HEK293 (cell line): ENCODE data around the gene RAP2A.
A peak's percentile ranks its signal among the peaks of the same experiment; 100 is the strongest.

Experiments
- BCL11A ChIP-seq: fragments of 450-650 bp; formaldehyde crosslinking; IDR thresholded peaks from 2 replicates; pipeline ENCODE4 v1.5.1; 2016; ENCODE audit warnings: low read depth, missing biosample characterization, missing genetic modification characterization
- GLI2 ChIP-seq: fragments of 450-650 bp; formaldehyde crosslinking; IDR thresholded peaks from 2 replicates; pipeline ENCODE4; 2017; ENCODE audit warnings: missing biosample characterization, missing genetic modification characterization, low read depth, borderline replicate concordance
- GLIS2 ChIP-seq: fragments of 450-650 bp; formaldehyde crosslinking; IDR thresholded peaks from 2 replicates; pipeline ENCODE4 v1.5.1; 2016; ENCODE audit warnings: missing biosample characterization, missing genetic modification characterization
- KLF10 ChIP-seq: fragments of 450-650 bp; IDR thresholded peaks from 2 replicates; pipeline ENCODE4 v1.5.1; 2018; ENCODE audit warnings: missing biosample characterization, mild to moderate bottlenecking, missing genetic modification characterization
- SCRT2 ChIP-seq: fragments of 450-650 bp; formaldehyde crosslinking; IDR thresholded peaks from 2 replicates; pipeline ENCODE4 v1.5.1; 2016; ENCODE audit warnings: missing biosample characterization, missing genetic modification characterization
- WT1 ChIP-seq: fragments of 450-650 bp; formaldehyde crosslinking; IDR thresholded peaks from 2 replicates; pipeline ENCODE4 v1.5.1; 2016; ENCODE audit warnings: missing biosample characterization, missing genetic modification characterization
- ZBTB21 ChIP-seq: fragments of 450-650 bp; formaldehyde crosslinking; IDR thresholded peaks from 2 replicates; pipeline ENCODE4 v1.5.1; 2017; ENCODE audit warnings: missing biosample characterization, missing genetic modification characterization
- ZBTB7A ChIP-seq: fragments of 450-650 bp; formaldehyde crosslinking; IDR thresholded peaks from 2 replicates; pipeline ENCODE4 v1.5.1; 2016; ENCODE audit warnings: low read depth, missing biosample characterization, missing genetic modification characterization
- ZEB2 ChIP-seq: fragments of 450-650 bp; formaldehyde crosslinking; IDR thresholded peaks from 2 replicates; pipeline ENCODE4 v1.5.1; 2016; ENCODE audit warnings: missing biosample characterization, missing genetic modification characterization
- ZNF114 ChIP-seq: fragments of 450-650 bp; formaldehyde crosslinking; IDR thresholded peaks from 2 replicates; pipeline ENCODE4 v1.5.0; 2017; ENCODE audit warnings: missing biosample characterization, missing genetic modification characterization
- ZNF121 ChIP-seq: fragments of 450-650 bp; formaldehyde crosslinking; IDR thresholded peaks from 2 replicates; pipeline ENCODE4 v1.5.1; 2016; ENCODE audit warnings: missing biosample characterization, missing genetic modification characterization
- ZNF133 ChIP-seq: fragments of 450-650 bp; formaldehyde crosslinking; IDR thresholded peaks from 2 replicates; pipeline ENCODE4 v1.5.1; 2016; ENCODE audit warnings: missing biosample characterization, missing genetic modification characterization
- ZNF155 ChIP-seq: fragments of 450-650 bp; formaldehyde crosslinking; IDR thresholded peaks from 2 replicates; pipeline ENCODE4 v1.5.1; 2016; ENCODE audit warnings: missing biosample characterization, missing genetic modification characterization
- ZNF157 ChIP-seq: fragments of 450-650 bp; formaldehyde crosslinking; IDR thresholded peaks from 2 replicates; pipeline ENCODE4 v1.5.1; 2016; ENCODE audit warnings: missing biosample characterization, missing genetic modification characterization
- ZNF302 ChIP-seq: fragments of 450-650 bp; formaldehyde crosslinking; IDR thresholded peaks from 2 replicates; pipeline ENCODE4 v1.5.1; 2016; ENCODE audit warnings: missing biosample characterization, missing genetic modification characterization, low read depth
- ZNF391 ChIP-seq: fragments of 450-650 bp; formaldehyde crosslinking; IDR thresholded peaks from 2 replicates; pipeline ENCODE4 v1.5.1; 2016; ENCODE audit warnings: low read depth, missing biosample characterization, missing genetic modification characterization, borderline replicate concordance
- ZNF423 ChIP-seq: fragments of 450-650 bp; formaldehyde crosslinking; IDR thresholded peaks from 2 replicates; pipeline ENCODE4 v1.5.1; 2016; ENCODE audit warnings: missing biosample characterization, missing genetic modification characterization
- ZNF48 ChIP-seq: fragments of 450-650 bp; formaldehyde crosslinking; IDR thresholded peaks from 2 replicates; pipeline ENCODE4 v1.5.1; 2016; ENCODE audit warnings: missing biosample characterization, missing genetic modification characterization
- ZNF501 ChIP-seq: fragments of 450-650 bp; formaldehyde crosslinking; IDR thresholded peaks from 2 replicates; pipeline ENCODE4 v1.5.1; 2016; ENCODE audit warnings: missing biosample characterization, missing genetic modification characterization
- ZNF571 ChIP-seq: fragments of 450-650 bp; formaldehyde crosslinking; IDR thresholded peaks from 2 replicates; pipeline ENCODE4 v1.5.0; 2017; ENCODE audit warnings: missing biosample characterization, missing genetic modification characterization
- ZNF658 ChIP-seq: fragments of 450-650 bp; formaldehyde crosslinking; IDR thresholded peaks from 2 replicates; pipeline ENCODE4; 2016; ENCODE audit warnings: missing biosample characterization, missing genetic modification characterization
- ZNF660 ChIP-seq: fragments of 450-650 bp; IDR thresholded peaks from 2 replicates; pipeline ENCODE4 v1.5.1; 2018; ENCODE audit warnings: missing biosample characterization, mild to moderate bottlenecking, missing genetic modification characterization
- ZNF707 ChIP-seq: fragments of 450-650 bp; formaldehyde crosslinking; IDR thresholded peaks from 2 replicates; pipeline ENCODE4 v1.5.1; 2016; ENCODE audit warnings: missing biosample characterization, missing genetic modification characterization
- ZNF776 ChIP-seq: fragments of 450-650 bp; formaldehyde crosslinking; IDR thresholded peaks from 2 replicates; pipeline ENCODE4 v1.5.0; 2017; ENCODE audit warnings: missing biosample characterization, missing genetic modification characterization, borderline replicate concordance
- ZNF791 ChIP-seq: fragments of 450-650 bp; formaldehyde crosslinking; IDR thresholded peaks from 2 replicates; pipeline ENCODE4 v1.5.1; 2016; ENCODE audit warnings: missing biosample characterization, missing genetic modification characterization
- TF ChIP-seq, protein P1 (sequence below): fragments of 450-650 bp; formaldehyde crosslinking; IDR thresholded peaks from 2 replicates; pipeline ENCODE4 v1.5.1; 2016; ENCODE audit warnings: missing biosample characterization, missing genetic modification characterization, low read depth
- TF ChIP-seq, protein P2 (sequence below): fragments of 450-650 bp; formaldehyde crosslinking; IDR thresholded peaks from 2 replicates; pipeline ENCODE4 v1.5.1; 2017; ENCODE audit warnings: missing biosample characterization, missing genetic modification characterization
- TF ChIP-seq, protein P3 (sequence below): fragments of 450-650 bp; formaldehyde crosslinking; IDR thresholded peaks from 2 replicates; pipeline ENCODE4 v1.5.1; 2016; ENCODE audit warnings: missing biosample characterization, missing genetic modification characterization, low read depth
- TF ChIP-seq, protein P4 (sequence below): fragments of 450-650 bp; formaldehyde crosslinking; IDR thresholded peaks from 2 replicates; pipeline ENCODE4 v1.5.1; 2016; ENCODE audit warnings: missing biosample characterization, missing genetic modification characterization, borderline replicate concordance
- TF ChIP-seq, protein P5 (sequence below): fragments of 450-650 bp; formaldehyde crosslinking; IDR thresholded peaks from 2 replicates; pipeline ENCODE4 v1.5.1; 2016; ENCODE audit warnings: missing biosample characterization, missing genetic modification characterization

The RAP2A gene

DNA sequence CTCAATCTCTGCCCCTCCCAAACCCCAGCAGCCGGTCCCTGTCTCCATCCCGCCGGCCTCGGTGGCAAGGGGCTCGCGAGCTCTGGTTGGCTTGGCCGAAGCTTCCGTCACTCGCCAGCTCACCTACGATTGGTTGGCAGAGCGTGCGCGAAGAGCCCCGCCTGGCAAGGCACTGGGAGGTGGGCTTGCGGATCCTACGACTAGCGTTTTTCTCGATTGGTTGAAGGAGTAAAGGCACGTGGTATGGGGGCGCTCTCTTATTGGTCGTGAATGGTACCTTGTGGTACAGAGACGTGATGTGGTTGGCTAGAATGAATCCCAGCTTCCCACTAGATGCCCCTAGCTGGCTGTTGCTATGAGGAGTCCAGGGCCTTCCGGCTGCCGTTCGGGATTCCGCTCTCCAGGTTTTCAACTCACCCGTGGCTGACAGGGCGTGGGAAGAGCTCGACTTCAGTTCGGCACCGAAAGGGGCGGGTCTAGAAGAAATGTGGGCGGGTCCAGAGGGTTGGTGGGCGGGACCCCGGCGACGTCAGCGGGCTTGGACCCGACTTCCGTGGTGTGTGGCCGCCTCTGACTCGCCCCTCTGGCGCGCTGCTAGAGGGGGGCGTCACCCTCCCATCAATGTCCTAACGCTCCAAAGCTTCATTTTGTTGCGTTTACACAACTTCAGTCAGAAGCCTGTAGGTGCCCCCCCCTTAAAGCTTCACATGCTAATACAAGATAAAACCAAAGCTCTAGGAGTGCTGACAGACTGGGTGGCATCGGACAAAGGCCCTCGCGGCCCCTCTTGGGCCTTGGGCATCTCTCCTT, 847 bp upstream of the RAP2A start (continued):
- TF ChIP-seq, protein P1, sequence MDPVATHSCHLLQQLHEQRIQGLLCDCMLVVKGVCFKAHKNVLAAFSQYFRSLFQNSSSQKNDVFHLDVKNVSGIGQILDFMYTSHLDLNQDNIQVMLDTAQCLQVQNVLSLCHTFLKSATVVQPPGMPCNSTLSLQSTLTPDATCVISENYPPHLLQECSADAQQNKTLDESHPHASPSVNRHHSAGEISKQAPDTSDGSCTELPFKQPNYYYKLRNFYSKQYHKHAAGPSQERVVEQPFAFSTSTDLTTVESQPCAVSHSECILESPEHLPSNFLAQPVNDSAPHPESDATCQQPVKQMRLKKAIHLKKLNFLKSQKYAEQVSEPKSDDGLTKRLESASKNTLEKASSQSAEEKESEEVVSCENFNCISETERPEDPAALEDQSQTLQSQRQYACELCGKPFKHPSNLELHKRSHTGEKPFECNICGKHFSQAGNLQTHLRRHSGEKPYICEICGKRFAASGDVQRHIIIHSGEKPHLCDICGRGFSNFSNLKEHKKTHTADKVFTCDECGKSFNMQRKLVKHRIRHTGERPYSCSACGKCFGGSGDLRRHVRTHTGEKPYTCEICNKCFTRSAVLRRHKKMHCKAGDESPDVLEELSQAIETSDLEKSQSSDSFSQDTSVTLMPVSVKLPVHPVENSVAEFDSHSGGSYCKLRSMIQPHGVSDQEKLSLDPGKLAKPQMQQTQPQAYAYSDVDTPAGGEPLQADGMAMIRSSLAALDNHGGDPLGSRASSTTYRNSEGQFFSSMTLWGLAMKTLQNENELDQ, result no peak
- TF ChIP-seq, protein P2, sequence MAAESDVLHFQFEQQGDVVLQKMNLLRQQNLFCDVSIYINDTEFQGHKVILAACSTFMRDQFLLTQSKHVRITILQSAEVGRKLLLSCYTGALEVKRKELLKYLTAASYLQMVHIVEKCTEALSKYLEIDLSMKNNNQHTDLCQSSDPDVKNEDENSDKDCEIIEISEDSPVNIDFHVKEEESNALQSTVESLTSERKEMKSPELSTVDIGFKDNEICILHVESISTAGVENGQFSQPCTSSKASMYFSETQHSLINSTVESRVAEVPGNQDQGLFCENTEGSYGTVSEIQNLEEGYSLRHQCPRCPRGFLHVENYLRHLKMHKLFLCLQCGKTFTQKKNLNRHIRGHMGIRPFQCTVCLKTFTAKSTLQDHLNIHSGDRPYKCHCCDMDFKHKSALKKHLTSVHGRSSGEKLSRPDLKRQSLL (tag by site-specific recombination), result no peak
- peak; percentile 89 for TF ChIP-seq SCRT2 (tag by site-specific recombination)
- no peak for TF ChIP-seq GLI2
- no peak for TF ChIP-seq ZNF157
- no peak for TF ChIP-seq ZNF707 (tag by site-specific recombination)
- no peak for TF ChIP-seq ZNF155
- peak; percentile 94 for TF ChIP-seq KLF10
- TF ChIP-seq BCL11A (tag by site-specific recombination), result no peak
- TF ChIP-seq, protein P3, sequence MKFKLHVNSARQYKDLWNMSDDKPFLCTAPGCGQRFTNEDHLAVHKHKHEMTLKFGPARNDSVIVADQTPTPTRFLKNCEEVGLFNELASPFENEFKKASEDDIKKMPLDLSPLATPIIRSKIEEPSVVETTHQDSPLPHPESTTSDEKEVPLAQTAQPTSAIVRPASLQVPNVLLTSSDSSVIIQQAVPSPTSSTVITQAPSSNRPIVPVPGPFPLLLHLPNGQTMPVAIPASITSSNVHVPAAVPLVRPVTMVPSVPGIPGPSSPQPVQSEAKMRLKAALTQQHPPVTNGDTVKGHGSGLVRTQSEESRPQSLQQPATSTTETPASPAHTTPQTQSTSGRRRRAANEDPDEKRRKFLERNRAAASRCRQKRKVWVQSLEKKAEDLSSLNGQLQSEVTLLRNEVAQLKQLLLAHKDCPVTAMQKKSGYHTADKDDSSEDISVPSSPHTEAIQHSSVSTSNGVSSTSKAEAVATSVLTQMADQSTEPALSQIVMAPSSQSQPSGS (tag by site-specific recombination), result no peak
- TF ChIP-seq WT1 (tag by site-specific recombination), result no peak
- no peak for TF ChIP-seq ZBTB7A
- no peak for TF ChIP-seq ZNF302 (tag by site-specific recombination)
- TF ChIP-seq, protein P4, sequence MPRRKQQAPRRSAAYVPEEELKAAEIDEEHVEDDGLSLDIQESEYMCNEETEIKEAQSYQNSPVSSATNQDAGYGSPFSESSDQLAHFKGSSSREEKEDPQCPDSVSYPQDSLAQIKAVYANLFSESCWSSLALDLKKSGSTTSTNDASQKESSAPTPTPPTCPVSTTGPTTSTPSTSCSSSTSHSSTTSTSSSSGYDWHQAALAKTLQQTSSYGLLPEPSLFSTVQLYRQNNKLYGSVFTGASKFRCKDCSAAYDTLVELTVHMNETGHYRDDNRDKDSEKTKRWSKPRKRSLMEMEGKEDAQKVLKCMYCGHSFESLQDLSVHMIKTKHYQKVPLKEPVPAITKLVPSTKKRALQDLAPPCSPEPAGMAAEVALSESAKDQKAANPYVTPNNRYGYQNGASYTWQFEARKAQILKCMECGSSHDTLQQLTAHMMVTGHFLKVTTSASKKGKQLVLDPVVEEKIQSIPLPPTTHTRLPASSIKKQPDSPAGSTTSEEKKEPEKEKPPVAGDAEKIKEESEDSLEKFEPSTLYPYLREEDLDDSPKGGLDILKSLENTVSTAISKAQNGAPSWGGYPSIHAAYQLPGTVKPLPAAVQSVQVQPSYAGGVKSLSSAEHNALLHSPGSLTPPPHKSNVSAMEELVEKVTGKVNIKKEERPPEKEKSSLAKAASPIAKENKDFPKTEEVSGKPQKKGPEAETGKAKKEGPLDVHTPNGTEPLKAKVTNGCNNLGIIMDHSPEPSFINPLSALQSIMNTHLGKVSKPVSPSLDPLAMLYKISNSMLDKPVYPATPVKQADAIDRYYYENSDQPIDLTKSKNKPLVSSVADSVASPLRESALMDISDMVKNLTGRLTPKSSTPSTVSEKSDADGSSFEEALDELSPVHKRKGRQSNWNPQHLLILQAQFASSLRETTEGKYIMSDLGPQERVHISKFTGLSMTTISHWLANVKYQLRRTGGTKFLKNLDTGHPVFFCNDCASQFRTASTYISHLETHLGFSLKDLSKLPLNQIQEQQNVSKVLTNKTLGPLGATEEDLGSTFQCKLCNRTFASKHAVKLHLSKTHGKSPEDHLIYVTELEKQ, result no peak
- TF ChIP-seq ZNF423 (tag by site-specific recombination), result no peak
- peak; percentile 63; the same call in 1 of the 2 replicates for TF ChIP-seq ZNF501 (tag by site-specific recombination)
- peak; percentile 92 for TF ChIP-seq ZEB2 (tag by site-specific recombination)
- no peak for TF ChIP-seq ZNF114
- TF ChIP-seq ZNF391 (tag by site-specific recombination), result 0 out of 2 replicates have a peak, but pooled peaks have one; percentile 33
- TF ChIP-seq ZNF133 (tag by site-specific recombination), result no peak
- TF ChIP-seq ZNF571 (tag by site-specific recombination), result no peak
- TF ChIP-seq ZNF791 (tag by site-specific recombination), result no peak
- TF ChIP-seq ZNF658 (tag by site-specific recombination), result no peak
- TF ChIP-seq ZNF776 (tag by site-specific recombination), result no peak
- TF ChIP-seq, protein P5, sequence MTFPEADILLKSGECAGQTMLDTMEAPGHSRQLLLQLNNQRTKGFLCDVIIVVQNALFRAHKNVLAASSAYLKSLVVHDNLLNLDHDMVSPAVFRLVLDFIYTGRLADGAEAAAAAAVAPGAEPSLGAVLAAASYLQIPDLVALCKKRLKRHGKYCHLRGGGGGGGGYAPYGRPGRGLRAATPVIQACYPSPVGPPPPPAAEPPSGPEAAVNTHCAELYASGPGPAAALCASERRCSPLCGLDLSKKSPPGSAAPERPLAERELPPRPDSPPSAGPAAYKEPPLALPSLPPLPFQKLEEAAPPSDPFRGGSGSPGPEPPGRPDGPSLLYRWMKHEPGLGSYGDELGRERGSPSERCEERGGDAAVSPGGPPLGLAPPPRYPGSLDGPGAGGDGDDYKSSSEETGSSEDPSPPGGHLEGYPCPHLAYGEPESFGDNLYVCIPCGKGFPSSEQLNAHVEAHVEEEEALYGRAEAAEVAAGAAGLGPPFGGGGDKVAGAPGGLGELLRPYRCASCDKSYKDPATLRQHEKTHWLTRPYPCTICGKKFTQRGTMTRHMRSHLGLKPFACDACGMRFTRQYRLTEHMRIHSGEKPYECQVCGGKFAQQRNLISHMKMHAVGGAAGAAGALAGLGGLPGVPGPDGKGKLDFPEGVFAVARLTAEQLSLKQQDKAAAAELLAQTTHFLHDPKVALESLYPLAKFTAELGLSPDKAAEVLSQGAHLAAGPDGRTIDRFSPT (tag by site-specific recombination), result peak; percentile 98
- peak; percentile 45 for TF ChIP-seq ZNF660 (tag by site-specific recombination)
- TF ChIP-seq ZNF48 (tag by site-specific recombination), result no peak
- TF ChIP-seq GLIS2 (tag by site-specific recombination), result peak; percentile 91
- peak; percentile 48; the same call in 1 of the 2 replicates for TF ChIP-seq ZBTB21
- TF ChIP-seq ZNF121 (tag by site-specific recombination), result no peak
